ENCODE measurements around the gene IGDCC3. TPM values are rescaled to one million over a fixed set of nuclear protein-coding genes. Genes with fewer than 3 reads are reported as not detected.

Gene IGDCC3
- total and polyA plus RNA-seq, 10 of the 15 experiments (the other 5 are each of a cell fraction or from before 2014, with no cell fraction given): 0.10 to 0.20 (median 0.15) TPM; not detected in 7

- TF ChIP-seq ELK1 (IDR thresholded peaks at IDR 0.05; ENCODE audit: low read depth, low read length) (no peak), MEF2A (IDR thresholded peaks at IDR 0.05; ENCODE audit: insufficient read depth, low read depth, low read length) (no peak), RCOR1 (conservative IDR thresholded peaks at IDR 0.05; ENCODE audit: low read depth, low read length) (no peak), BCLAF1 (IDR thresholded peaks at IDR 0.05) (no peak), ZNF687 (IDR thresholded peaks at IDR 0.05) (peak; percentile 81), ASH2L (IDR thresholded peaks at IDR 0.05; ENCODE audit: borderline replicate concordance, low read depth) (no peak), MTA2 (IDR thresholded peaks at IDR 0.05; ENCODE audit: low read depth) (no peak), SREBF2 (IDR thresholded peaks at IDR 0.05; ENCODE audit: low read length) (no peak), PAX8 (IDR thresholded peaks at IDR 0.05) (no peak), CEBPZ (IDR thresholded peaks at IDR 0.05; ENCODE audit: low read depth, low read length) (no peak), CTCF (IDR thresholded peaks at IDR 0.05 in 2 of 3, conservative IDR thresholded peaks at IDR 0.05 in 1 of 3; ENCODE audit: control insufficient read depth in 2 of 3, extremely low read depth in 1 of 3, insufficient read depth in 1 of 3, low read depth in 3 of 3, low read length in 3 of 3) (peak in 1 of 3 experiments; percentile 51; a peak in 2 of 6 replicates), RBBP5 (conservative IDR thresholded peaks at IDR 0.05) (no peak), NRF1 (conservative IDR thresholded peaks at IDR 0.05; ENCODE audit: low read depth, low read length) (0 out of 2 replicates have a peak, but pooled peaks have one; percentile 10)
Observed at GRCh38 chr15:65286704-65287519, 90.9 kb downstream of the IGDCC3 start, which contains the start of gene PARP16 (continued).
